GM12875 (cell line): Measurements from ENCODE around the gene ZBTB26.
"Not testable (repeated sequence)": the region's sequence is repeated elsewhere in the genome, so short reads cannot be mapped to it uniquely, and the experiment has no call there.

Experiments
- H3K4me3 ChIP-seq: one replicate; pipeline ENCODE4 v1.5.1; 2011; ENCODE audit warnings: low read depth, low read length, control low read depth
- CTCF ChIP-seq: IDR thresholded peaks from 2 replicates; pipeline ENCODE4 v1.5.1; 2011; ENCODE audit warnings: low read depth, mild to moderate bottlenecking, control low read depth, inconsistent platforms, low read length, moderate library complexity, borderline replicate concordance; ENCODE audit not compliant: insufficient read depth

ZBTB26 gene

GRCh38 chr9:122875523-122875922, 55.8 kb downstream of the ZBTB26 start:
- TF ChIP-seq CTCF = no peak
- H3K4me3 ChIP-seq = no peak overlapping the region

DNA sequence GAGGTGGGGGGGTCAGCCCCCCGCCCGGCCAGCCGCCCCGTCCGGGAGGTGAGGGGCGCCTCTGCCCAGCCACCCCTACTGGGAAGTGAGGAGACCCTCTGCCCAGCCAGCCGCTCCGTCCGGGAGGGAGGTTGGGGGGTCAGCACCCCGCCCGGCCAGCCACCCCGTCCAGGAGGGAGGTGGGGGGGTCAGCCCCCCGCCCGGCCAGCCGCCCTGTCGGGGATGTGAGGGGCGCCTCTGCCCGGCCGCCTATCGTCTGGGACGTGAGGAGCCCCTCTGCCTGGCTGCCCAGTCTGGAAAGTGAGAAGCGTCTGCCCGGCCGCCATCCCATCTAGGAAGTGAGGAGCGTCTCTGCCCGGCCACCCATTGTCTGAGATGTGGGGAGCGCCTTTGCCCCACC, 64.0 kb downstream of the ZBTB26 start:
- not testable (repeated sequence) for H3K4me3 ChIP-seq

GRCh38 chr9:122866079-122866478, 65.2 kb downstream of the ZBTB26 start:
- no peak for TF ChIP-seq CTCF
- no peak overlapping the region for H3K4me3 ChIP-seq
